NB4 (cell line): Measurements from ENCODE around the gene KDM4B.

Source experiments
- DNase-seq: peaks from one replicate; pipeline ENCODE4 v3.0.0; 2010; ENCODE audit warnings: low read depth
- H3K4me3 ChIP-seq: one replicate; pipeline ENCODE4 v1.5.1; 2011; ENCODE audit warnings: mild to moderate bottlenecking, low read depth, low read length, moderate library complexity
- CTCF ChIP-seq: IDR thresholded peaks from one replicate; pipeline ENCODE4 v1.5.1; 2012; ENCODE audit warnings: low read depth, low read length
- MAX ChIP-seq: IDR thresholded peaks from 2 replicates; pipeline ENCODE4 v1.6.1; 2011; ENCODE audit warnings: low read depth, low read length
- MYC ChIP-seq: IDR thresholded peaks from 2 replicates; pipeline ENCODE4 v1.6.1; 2011; ENCODE audit warnings: low read depth, low read length
- POLR2A ChIP-seq: IDR thresholded peaks from 2 replicates; pipeline ENCODE4 v1.6.1; 2011; ENCODE audit warnings: mild to moderate bottlenecking; ENCODE audit not compliant: insufficient read length; ENCODE audit errors: extremely low read depth

Gene KDM4B

GRCh38 chr19:5104871-5105351 is 136.0 kb downstream of the KDM4B start:
- TF ChIP-seq CTCF = no peak
- TF ChIP-seq POLR2A = no peak
- H3K4me3 ChIP-seq = no peak overlapping the region
- DNase-seq = no peak

GRCh38 chr19:5106191-5106726 is 137.3 kb downstream of the KDM4B start:
- TF ChIP-seq MYC (no peak), MAX (no peak), CTCF (no peak), POLR2A (no peak)
- no peak overlapping the region for H3K4me3 ChIP-seq
- DNase-seq = no peak

- no peak for DNase-seq
- no peak overlapping the region for H3K4me3 ChIP-seq
- no peak for TF ChIP-seq MAX
- no peak for TF ChIP-seq CTCF
- TF ChIP-seq POLR2A = no peak
- TF ChIP-seq MYC = no peak
Observed at GRCh38 chr19:5106971-5107370, 138.1 kb downstream of the KDM4B start.

- TF ChIP-seq MYC = no peak
- TF ChIP-seq POLR2A = no peak
- TF ChIP-seq MAX = no peak
- no peak for TF ChIP-seq CTCF
- no peak for DNase-seq
- H3K4me3 ChIP-seq = no peak overlapping the region
Observed at GRCh38 chr19:5107432-5108122, 138.7 kb downstream of the KDM4B start.

GRCh38 chr19:5108123-5108596 is 139.2 kb downstream of the KDM4B start:
- TF ChIP-seq POLR2A = no peak
- TF ChIP-seq CTCF = no peak
- no peak for TF ChIP-seq MYC
- TF ChIP-seq MAX = no peak
- DNase-seq = no peak

More at GRCh38 chr19:5108123-5108596, 139.2 kb downstream of the KDM4B start:
- no peak overlapping the region for H3K4me3 ChIP-seq
